Keratinocyte (primary cell): ENCODE results near the gene CFL1.

ENCODE experiments used
- CTCF ChIP-seq, 3 experiments: IDR thresholded peaks in 1 of 3; conservative IDR thresholded peaks in 1 of 3; optimal IDR thresholded peaks in 1 of 3; 2 replicates in 2 of 3; 3 replicates in 1 of 3; pipeline versions ENCODE3 to v1.5.1; 2011; ENCODE audit warnings: low read length in 3 of 3, mild to moderate bottlenecking in 3 of 3, moderate library complexity in 2 of 3, control low read depth in 1 of 3, inconsistent platforms in 1 of 3; ENCODE audit not compliant: insufficient read depth in 2 of 3; ENCODE audit errors: extremely low read depth in 1 of 3
- EZH2 ChIP-seq: IDR thresholded peaks from one replicate; pipeline ENCODE4 v1.6.1; 2012; ENCODE audit warnings: inconsistent platforms, mild to moderate bottlenecking, low read length, moderate library complexity

- no peak for TF ChIP-seq CTCF (optimal IDR thresholded peaks at IDR 0.05 in 1 of 3, IDR thresholded peaks at IDR 0.05 in 1 of 3, conservative IDR thresholded peaks at IDR 0.05 in 1 of 3; ENCODE audit: extremely low read depth in 1 of 3, insufficient read depth in 2 of 3, low read length in 3 of 3)
- TF ChIP-seq EZH2 = no peak
These were observed 22.0 kb upstream of the CFL1 start for GRCh38 chr11:65880027-65880426.
